HepG2 (cell line): ENCODE results near the gene TBCB. TPM values are rescaled to one million over a fixed set of nuclear protein-coding genes. Genes with fewer than 3 reads are reported as not detected.

Experiments used
- CERS6 ChIP-seq: sonication (generic); formaldehyde crosslinking; IDR thresholded peaks from 2 replicates; pipeline ENCODE4 v1.5.0; 2020; ENCODE audit warnings: missing genetic modification reagents
- CTCF ChIP-seq: sonication (generic); formaldehyde crosslinking; IDR thresholded peaks from 2 replicates; pipeline ENCODE4 v1.5.0; 2020; ENCODE audit warnings: mild to moderate bottlenecking, missing genetic modification reagents, moderate library complexity
- HIC2 ChIP-seq: sonication (generic); formaldehyde crosslinking; IDR thresholded peaks from 2 replicates; pipeline ENCODE4 v1.9.0; 2022; ENCODE audit warnings: low read depth, missing genetic modification reagents
- MAX ChIP-seq: IDR thresholded peaks from 2 replicates; pipeline ENCODE4 v1.6.1; 2012; ENCODE audit warnings: inconsistent platforms
- NR2C2 ChIP-seq: sonication (generic); formaldehyde crosslinking; IDR thresholded peaks from 2 replicates; pipeline ENCODE4 v1.4.0; 2020; ENCODE audit warnings: missing genetic modification reagents, mild to moderate bottlenecking, moderate library complexity, borderline replicate concordance
- NRL ChIP-seq: sonication (generic); formaldehyde crosslinking; IDR thresholded peaks from 2 replicates; pipeline ENCODE4 v1.5.0; 2020; ENCODE audit warnings: missing genetic modification reagents, mild to moderate bottlenecking, moderate library complexity, borderline replicate concordance
- RCOR2 ChIP-seq: IDR thresholded peaks from 2 replicates; pipeline ENCODE4 v1.6.1; 2016; ENCODE audit warnings: missing biosample characterization, missing genetic modification reagents
- REST ChIP-seq, 2 experiments: IDR thresholded peaks; 2 replicates each; pipeline ENCODE4 v1.6.1; 2011 to 2012; ENCODE audit warnings: low read length in 2 of 2, borderline replicate concordance in 1 of 2, low read depth in 1 of 2, mild to moderate bottlenecking in 1 of 2, moderate library complexity in 1 of 2
- SNRNP70 ChIP-seq: fragments of 200-400 bp; formaldehyde crosslinking; IDR thresholded peaks from 2 replicates; pipeline ENCODE4 v1.6.1; 2017; ENCODE audit warnings: mild to moderate bottlenecking, low read depth, low read length, moderate library complexity
- THAP7 ChIP-seq: sonication (generic); formaldehyde crosslinking; IDR thresholded peaks from 2 replicates; pipeline ENCODE4 v1.8.1; 2023; ENCODE audit warnings: mild to moderate bottlenecking, missing genetic modification reagents
- ZFP41 ChIP-seq: sonication (generic); formaldehyde crosslinking; IDR thresholded peaks from 2 replicates; pipeline ENCODE4 v1.4.0; 2020; ENCODE audit warnings: mild to moderate bottlenecking, missing genetic modification reagents, borderline replicate concordance
- ZFP62 ChIP-seq: sonication (generic); formaldehyde crosslinking; IDR thresholded peaks from 2 replicates; pipeline ENCODE4 v1.4.0; 2020; ENCODE audit warnings: missing genetic modification reagents
- ZNF441 ChIP-seq: sonication (generic); formaldehyde crosslinking; IDR thresholded peaks from 2 replicates; pipeline ENCODE4 v1.7.0; 2021; ENCODE audit warnings: missing genetic modification reagents, borderline replicate concordance
- ZNF550 ChIP-seq: sonication (generic); formaldehyde crosslinking; IDR thresholded peaks from 2 replicates; pipeline ENCODE4 v1.4.0; 2020; ENCODE audit warnings: mild to moderate bottlenecking, missing genetic modification reagents, borderline replicate concordance
- ZNF670 ChIP-seq: sonication (generic); formaldehyde crosslinking; IDR thresholded peaks from 2 replicates; pipeline ENCODE4 v1.8.0; 2022; ENCODE audit warnings: mild to moderate bottlenecking, missing genetic modification reagents, borderline replicate concordance
- ZNF704 ChIP-seq: sonication (generic); formaldehyde crosslinking; IDR thresholded peaks from 2 replicates; pipeline ENCODE4 v1.8.1; 2023; ENCODE audit warnings: mild to moderate bottlenecking, inconsistent platforms, moderate library complexity, missing genetic modification reagents, borderline replicate concordance
- polyA plus RNA-seq, 8 experiments: library from polyadenylated mRNA; depleted of rRNA in 3 of 8; stranded (reverse) in 7 of 8; unstranded in 1 of 8; fragments of >200 nt; fragmentation: Illumina TruSeq in 4 of 8; extraction: Trizol in 4 of 8; gene quantifications; 2 replicates each; pipeline versions ENCODE4 v1.2.1 to v1.2.3, GENCODE V29; 2011 to 2016; ENCODE audit warnings: low read depth in 4 of 8, missing spikeins in 1 of 8, mixed read lengths in 1 of 8; ENCODE audit not compliant: insufficient read depth in 1 of 8
- total RNA-seq, 5 experiments: library from RNA; depleted of rRNA; stranded (reverse); fragments of >200 nt; fragmentation: Illumina TruSeq; extraction: Trizol; gene quantifications; 2 replicates each; pipeline ENCODE4 v1.2.3, GENCODE V29; 2016; ENCODE audit warnings: low read depth in 1 of 5

TBCB gene
- total and polyA plus RNA-seq, 2 of the 13 experiments (the other 11 are each of a cell fraction or from before 2014, with no cell fraction given), result 271 to 276 TPM

GRCh38 chr19:36120092-36120983 lies 5.1 kb downstream of the TBCB start (continued):
- TF ChIP-seq ZFP62 (CRISPR knock-in tag) (no peak), CERS6 (CRISPR knock-in tag) (no peak), HIC2 (CRISPR knock-in tag) (no peak), SNRNP70 (no peak), RCOR2 (peak; percentile 86), THAP7 (peak; percentile 70; the same call in 1 of the 2 replicates), CTCF (CRISPR knock-in tag) (peak; percentile 24), NRL (CRISPR knock-in tag) (no peak; the same call in 1 of the 2 replicates), ZNF670 (CRISPR knock-in tag) (peak; percentile 60), ZNF550 (CRISPR knock-in tag) (no peak), MAX (peak; percentile 86), ZNF441 (CRISPR knock-in tag) (peak; percentile 69; the same call in 1 of the 2 replicates), REST (IDR thresholded peaks at IDR 0.05; ENCODE audit: borderline replicate concordance in 1 of 2, low read depth in 1 of 2, low read length in 2 of 2) (peak in 1 of 2 experiments; percentile 47; a peak in 1 of 4 replicates), ZFP41 (CRISPR knock-in tag) (no peak), NR2C2 (CRISPR knock-in tag) (peak; percentile 74), ZNF704 (CRISPR knock-in tag) (0 out of 2 replicates have a peak, but pooled peaks have one; percentile 28)
